ENCODE results near the gene SCO1.
"Not testable (repeated sequence)": the region's sequence is repeated elsewhere in the genome, so short reads cannot be mapped to it uniquely, and the experiment has no call there.

The SCO1 gene

DNA sequence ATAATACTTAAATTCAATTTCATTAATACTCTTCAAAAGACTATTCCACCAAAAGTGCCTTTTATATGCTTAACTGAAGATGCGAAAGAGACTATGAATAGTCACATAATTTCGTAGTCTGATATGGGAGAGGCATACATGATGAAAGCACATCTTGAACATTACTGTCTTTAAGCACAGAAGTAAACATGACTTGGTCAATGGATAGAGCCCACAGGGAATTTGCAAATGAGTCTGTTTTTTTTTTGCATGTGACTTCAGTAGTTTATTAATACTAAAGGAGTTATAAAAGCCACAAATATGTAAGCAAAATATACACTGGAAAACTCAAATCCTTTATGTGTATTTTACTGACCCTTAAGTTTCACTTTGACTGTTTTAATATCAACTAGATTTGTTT is 16.0 kb upstream of the SCO1 start:
- no peak for TF ChIP-seq CTCF (conservative IDR thresholded peaks at IDR 0.05; ENCODE audit: low read depth)
- no peak for DNase-seq (ENCODE audit: low spot score)
- POLR2A ChIA-PET (ENCODE audit: low non-redundant PET): no interaction called here
- CTCF ChIA-PET: no interaction called here
- H3K27ac ChIP-seq: no peak overlapping the region

- no peak for TF ChIP-seq CTCF (conservative IDR thresholded peaks at IDR 0.05; ENCODE audit: low read depth)
- H3K27ac ChIP-seq: no peak overlapping the region
- no peak for DNase-seq (ENCODE audit: low spot score)
- CTCF ChIA-PET: interaction anchor here (0.7 kb wide), 1 partner anchor 91 kb away, joined by 3 read pairs; no protein-coding TSS in a partner anchor
- POLR2A ChIA-PET (ENCODE audit: low non-redundant PET): no interaction called here
Observed at GRCh38 chr17:10705727-10706126, 8.4 kb upstream of the SCO1 start.

GRCh38 chr17:10702574-10702973 is 5.2 kb upstream of the SCO1 start:
- CTCF ChIA-PET: no interaction called here
- no peak for DNase-seq (ENCODE audit: low spot score)
- POLR2A ChIA-PET (ENCODE audit: low non-redundant PET): no interaction called here

GRCh38 chr17:10699856-10700255 is 2.5 kb upstream of the SCO1 start:
- no peak for TF ChIP-seq CTCF (conservative IDR thresholded peaks at IDR 0.05; ENCODE audit: low read depth)
- H3K27ac ChIP-seq: no peak overlapping the region
- ChIA-PET CTCF (no interaction called here), POLR2A (ENCODE audit: low non-redundant PET) (no interaction called here)
- no peak for DNase-seq (ENCODE audit: low spot score)

More at GRCh38 chr17:10702574-10702973, 5.2 kb upstream of the SCO1 start:
- no peak overlapping the region for H3K27ac ChIP-seq
- no peak for TF ChIP-seq CTCF (conservative IDR thresholded peaks at IDR 0.05; ENCODE audit: low read depth)

- ChIA-PET POLR2A (ENCODE audit: low non-redundant PET) (no interaction called here), CTCF (no interaction called here)
- DNase-seq (ENCODE audit: low spot score): peak; percentile 11
- H3K27ac ChIP-seq: peak overlapping the region; percentile 93
- TF ChIP-seq CTCF (conservative IDR thresholded peaks at IDR 0.05; ENCODE audit: low read depth): no peak
Observed at GRCh38 chr17:10698096-10698818, 924 bp upstream of the SCO1 start.

DNA sequence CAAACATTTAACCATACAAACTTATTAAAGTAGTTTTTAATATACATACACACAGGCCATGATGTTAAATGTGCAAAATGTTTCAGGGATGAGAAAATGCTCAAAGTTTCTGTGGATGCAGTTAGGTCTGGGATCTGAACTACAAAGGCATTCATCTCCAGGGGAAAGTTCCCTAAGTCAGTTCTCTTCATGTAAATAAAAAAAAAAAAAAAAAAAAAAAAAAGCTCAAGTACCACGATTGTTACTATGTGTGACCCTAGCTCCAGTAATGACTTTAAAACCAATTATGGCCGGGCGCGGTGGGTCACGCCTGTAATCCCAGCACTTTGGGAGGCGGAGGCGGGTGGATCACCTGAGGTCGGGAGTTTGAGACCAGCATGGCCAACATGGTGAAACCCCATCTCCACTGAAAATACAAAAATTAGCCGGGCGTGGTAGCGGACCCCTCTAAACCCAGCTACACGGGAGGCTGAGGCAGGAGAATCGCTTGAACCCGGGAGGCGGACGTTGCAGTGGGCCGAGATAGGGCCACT is 1.4 kb downstream of the SCO1 start:
- DNase-seq (ENCODE audit: low spot score); POLR2A ChIA-PET (ENCODE audit: low non-redundant PET); H3K27ac ChIP-seq: not testable (repeated sequence)
- CTCF ChIA-PET: interaction anchor here (0.7 kb wide), 1 partner anchor 441 kb away, joined by 3 read pairs; no protein-coding TSS in a partner anchor

DNA sequence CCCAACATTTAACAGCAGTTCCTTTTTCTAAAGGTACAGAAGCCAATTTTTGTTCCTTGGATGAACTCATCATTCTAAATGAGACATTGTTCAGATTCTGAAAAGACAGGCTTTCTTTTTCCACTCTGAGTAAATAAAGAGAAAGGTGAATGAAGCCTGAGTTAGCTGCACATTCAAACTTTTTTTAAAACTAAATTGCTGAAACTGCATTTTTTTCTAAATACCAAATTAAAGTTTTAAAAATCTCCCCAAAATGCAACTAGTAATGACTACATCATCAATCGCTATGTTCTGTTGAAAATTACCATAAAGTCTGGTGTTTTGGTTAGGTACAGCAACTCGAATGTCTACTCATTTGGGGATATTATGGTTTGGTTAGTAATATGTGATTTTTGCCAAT is 9.8 kb downstream of the SCO1 start:
- ChIA-PET POLR2A (ENCODE audit: low non-redundant PET) (no interaction called here), CTCF (no interaction called here)
- DNase-seq (ENCODE audit: low spot score): no peak
- TF ChIP-seq CTCF (conservative IDR thresholded peaks at IDR 0.05; ENCODE audit: low read depth): no peak
- no peak overlapping the region for H3K27ac ChIP-seq
